Liver (tissue), 3 donors: ENCODE results near the gene HERC6.

ENCODE experiments used
- ATF3 ChIP-seq: IDR thresholded peaks from 2 replicates; pipeline ENCODE4 v1.6.1; 2016; ENCODE audit warnings: antibody characterized with exemption
- CTCF ChIP-seq: fragments of 150-350 bp; IDR thresholded peaks from 2 replicates; pipeline ENCODE4 v1.5.1; 2017; ENCODE audit warnings: improper control_type of control experiment, low read depth, low read length; ENCODE audit not compliant: missing input control
- FOXA1 ChIP-seq: IDR thresholded peaks from 2 replicates; pipeline ENCODE4 v1.6.1; 2016; ENCODE audit warnings: antibody characterized with exemption
- GABPA ChIP-seq, 2 donors: IDR thresholded peaks in 1 of 2; conservative IDR thresholded peaks in 1 of 2; 2 replicates each; pipeline ENCODE4 v1.6.1; 2016; ENCODE audit warnings: antibody characterized with exemption in 2 of 2, mild to moderate bottlenecking in 1 of 2, moderate library complexity in 1 of 2
- JUND ChIP-seq, 2 donors: IDR thresholded peaks; 2 replicates each; pipeline ENCODE4 v1.6.1; 2016; ENCODE audit warnings: antibody characterized with exemption in 2 of 2
- MAX ChIP-seq: IDR thresholded peaks from 2 replicates; pipeline ENCODE4 v1.6.1; 2016; ENCODE audit warnings: antibody characterized with exemption
- RAD21 ChIP-seq, 2 donors: IDR thresholded peaks; 2 replicates each; pipeline ENCODE4 v1.6.1; 2016; ENCODE audit warnings: antibody characterized with exemption in 2 of 2, mild to moderate bottlenecking in 2 of 2
- REST ChIP-seq: IDR thresholded peaks from 2 replicates; pipeline ENCODE4 v1.6.1; 2016; ENCODE audit warnings: antibody characterized with exemption, mild to moderate bottlenecking
- RXRA ChIP-seq, 2 donors: IDR thresholded peaks; 2 replicates each; pipeline ENCODE4 v1.6.1; 2017 to 2018; ENCODE audit warnings: antibody characterized with exemption in 2 of 2, mild to moderate bottlenecking in 1 of 2
- SP1 ChIP-seq: IDR thresholded peaks from 2 replicates; pipeline ENCODE4 v1.6.1; 2018; ENCODE audit warnings: antibody characterized with exemption, mild to moderate bottlenecking
- TAF1 ChIP-seq: conservative IDR thresholded peaks from 2 replicates; pipeline ENCODE4 v1.6.1; 2016; ENCODE audit warnings: antibody characterized with exemption, mild to moderate bottlenecking
- YY1 ChIP-seq: IDR thresholded peaks from 2 replicates; pipeline ENCODE4 v1.6.1; 2016; ENCODE audit warnings: antibody characterized with exemption, mild to moderate bottlenecking
- donor health status: healthy.
- donor health status: healthy.

- TF ChIP-seq ATF3 = no peak
- no peak for TF ChIP-seq CTCF
- no peak for TF ChIP-seq YY1
- no peak for TF ChIP-seq RXRA (IDR thresholded peaks at IDR 0.05)
- TF ChIP-seq REST = no peak
- no peak for TF ChIP-seq RAD21 (IDR thresholded peaks at IDR 0.05)
- TF ChIP-seq FOXA1 = no peak
- TF ChIP-seq GABPA (IDR thresholded peaks at IDR 0.05 in 1 of 2, conservative IDR thresholded peaks at IDR 0.05 in 1 of 2) = no peak
- TF ChIP-seq TAF1 = no peak
- no peak for TF ChIP-seq MAX
- TF ChIP-seq SP1 = no peak
- no peak for TF ChIP-seq JUND (IDR thresholded peaks at IDR 0.05)
Measured at GRCh38 chr4:88440146-88440545, 61.5 kb downstream of the HERC6 start.
